MM.1S (cell line): ENCODE measurements around the gene ZCCHC7.

Source experiments
- DNase-seq: peaks from one replicate; pipeline ENCODE4 v3.0.0-alpha.2; 2015
- H2AFZ ChIP-seq: fragments of 300-600 bp; sonication (generic); 2 replicates; pipeline ENCODE4 v1.6.0; 2016; ENCODE audit warnings: antibody characterized with exemption, low read length
- H3F3A ChIP-seq: fragments of 300-600 bp; sonication (generic); 2 replicates; pipeline ENCODE4 v1.6.1; 2016; ENCODE audit warnings: mild to moderate bottlenecking, antibody characterized with exemption, low read length, moderate library complexity, mixed read lengths; ENCODE audit not compliant: insufficient read depth
- H3K27ac ChIP-seq: fragments of 300-600 bp; sonication (generic); 2 replicates; pipeline ENCODE4 v1.5.1; 2016; ENCODE audit warnings: mild to moderate bottlenecking, low read length
- H3K27me3 ChIP-seq: fragments of 300-600 bp; sonication (generic); replicated peaks from 2 replicates; pipeline ENCODE4 v1.6.0; 2016; ENCODE audit warnings: low read length; ENCODE audit not compliant: insufficient read depth
- H3K36me3 ChIP-seq: fragments of 300-600 bp; sonication (generic); replicated peaks from 2 replicates; pipeline ENCODE4 v1.6.1; 2016; ENCODE audit warnings: mild to moderate bottlenecking, low read length, mixed read lengths; ENCODE audit not compliant: insufficient read depth
- H3K4me1 ChIP-seq: fragments of 300-600 bp; sonication (generic); 2 replicates; pipeline ENCODE4 v1.6.1; 2016; ENCODE audit warnings: low read length, mixed read lengths
- H3K4me2 ChIP-seq: fragments of 300-600 bp; sonication (generic); 2 replicates; pipeline ENCODE4 v1.6.0; 2016; ENCODE audit warnings: low read depth, low read length
- H3K4me3 ChIP-seq: fragments of 300-600 bp; sonication (generic); 2 replicates; pipeline ENCODE4 v1.5.1; 2016; ENCODE audit warnings: low read length, mixed read lengths
- H3K79me2 ChIP-seq: fragments of 300-600 bp; sonication (generic); 2 replicates; pipeline ENCODE4 v1.6.1; 2016; ENCODE audit warnings: mixed run types, low read length, mixed read lengths
- H3K9ac ChIP-seq: fragments of 300-600 bp; sonication (generic); 2 replicates; pipeline ENCODE4 v1.6.1; 2016; ENCODE audit warnings: low read length, mixed read lengths
- H3K9me2 ChIP-seq: fragments of 300-600 bp; sonication (generic); replicated peaks from 2 replicates; pipeline ENCODE4 v1.6.1; 2016; ENCODE audit warnings: mild to moderate bottlenecking, low read length, mixed read lengths; ENCODE audit not compliant: insufficient read depth
- H3K9me3 ChIP-seq: fragments of 300-600 bp; sonication (generic); replicated peaks from 2 replicates; pipeline ENCODE4 v1.6.1; 2016; ENCODE audit warnings: mild to moderate bottlenecking, low read length, mixed read lengths; ENCODE audit not compliant: insufficient read depth
- H4K20me1 ChIP-seq: fragments of 300-600 bp; sonication (generic); 2 replicates; pipeline ENCODE4 v1.6.1; 2016; ENCODE audit warnings: mild to moderate bottlenecking, low read length, moderate library complexity, mixed read lengths; ENCODE audit not compliant: insufficient read depth
- CTCF ChIP-seq: fragments of 300-600 bp; sonication (generic); IDR thresholded peaks from 2 replicates; pipeline ENCODE4 v1.5.1; 2016; ENCODE audit warnings: antibody characterized with exemption, low read length, mixed read lengths
- EZH2 ChIP-seq: fragments of 300-600 bp; sonication (generic); optimal IDR thresholded peaks from 2 replicates; pipeline ENCODE3; 2017; ENCODE audit warnings: low read depth, mild to moderate bottlenecking, antibody characterized with exemption, low read length, mixed read lengths
- EZH2phosphoT487 ChIP-seq: fragments of 300-600 bp; sonication (generic); IDR thresholded peaks from 2 replicates; pipeline ENCODE4 v1.6.1; 2018; ENCODE audit warnings: antibody characterized with exemption, low read length

Gene ZCCHC7

GRCh38 chr9:37287317-37287716 lies 166.9 kb downstream of the ZCCHC7 start:
- Histone ChIP-seq H3K9me3 (no peaks in the 10 kb centered on the region), H3K27me3 (no peaks in the 10 kb centered on the region), H3K4me1 (no peaks in the 10 kb centered on the region), H3K27ac (no peak overlapping the region), H2AFZ (no peak overlapping the region), H3K79me2 (no peaks in the 10 kb centered on the region), H3F3A (no peaks in the 10 kb centered on the region), H3K36me3 (no peaks in the 10 kb centered on the region), H4K20me1 (no peaks in the 10 kb centered on the region), H3K9ac (no peak overlapping the region), H3K4me3 (no peak overlapping the region), H3K9me2 (no peaks in the 10 kb centered on the region), H3K4me2 (no peak overlapping the region)
- no peak for DNase-seq
- TF ChIP-seq CTCF (no peak), EZH2 (no peak), EZH2phosphoT487 (no peak)

- H3K4me2 ChIP-seq = no peak overlapping the region
- no peaks in the 10 kb centered on the region for H3K79me2 ChIP-seq
- H3F3A ChIP-seq = peaks cover 7% of the 10 kb centered on the region; the same call in 1 of the 2 replicates
- no peaks in the 10 kb centered on the region for H4K20me1 ChIP-seq
- DNase-seq = no peak
- TF ChIP-seq EZH2phosphoT487 (no peak), CTCF (no peak), EZH2 (no peak)
- H3K36me3 ChIP-seq = no peaks in the 10 kb centered on the region
- peaks cover 10% of the 10 kb centered on the region for H3K4me1 ChIP-seq
- H3K9ac ChIP-seq = no peak overlapping the region
- no peak overlapping the region for H3K4me3 ChIP-seq
- H3K27ac ChIP-seq = no peak overlapping the region
- no peak overlapping the region for H2AFZ ChIP-seq
- no peaks in the 10 kb centered on the region for H3K27me3 ChIP-seq
- H3K9me2 ChIP-seq = no peaks in the 10 kb centered on the region
- no peaks in the 10 kb centered on the region for H3K9me3 ChIP-seq
Measured at GRCh38 chr9:37289631-37290030, 169.3 kb downstream of the ZCCHC7 start.

- peaks cover 7% of the 10 kb centered on the region; the same call in 1 of the 2 replicates for H3F3A ChIP-seq
- H3K27ac ChIP-seq = no peak overlapping the region
- H3K79me2 ChIP-seq = no peaks in the 10 kb centered on the region; the same call in 1 of the 2 replicates
Measured at GRCh38 chr9:37290366-37290939, 170.1 kb downstream of the ZCCHC7 start.

More at GRCh38 chr9:37290366-37290939, 170.1 kb downstream of the ZCCHC7 start:
- Histone ChIP-seq H3K9me2 (no peaks in the 10 kb centered on the region), H3K4me2 (no peak overlapping the region), H3K27me3 (no peaks in the 10 kb centered on the region), H3K9ac (no peak overlapping the region), H2AFZ (no peak overlapping the region), H3K4me1 (peaks cover 16% of the 10 kb centered on the region), H3K9me3 (no peaks in the 10 kb centered on the region), H4K20me1 (no peaks in the 10 kb centered on the region), H3K36me3 (no peaks in the 10 kb centered on the region), H3K4me3 (no peak overlapping the region)
- DNase-seq = no peak
- TF ChIP-seq CTCF (no peak), EZH2phosphoT487 (no peak), EZH2 (no peak)
